ENCODE data around the gene AUP1.

Gene AUP1

DNA sequence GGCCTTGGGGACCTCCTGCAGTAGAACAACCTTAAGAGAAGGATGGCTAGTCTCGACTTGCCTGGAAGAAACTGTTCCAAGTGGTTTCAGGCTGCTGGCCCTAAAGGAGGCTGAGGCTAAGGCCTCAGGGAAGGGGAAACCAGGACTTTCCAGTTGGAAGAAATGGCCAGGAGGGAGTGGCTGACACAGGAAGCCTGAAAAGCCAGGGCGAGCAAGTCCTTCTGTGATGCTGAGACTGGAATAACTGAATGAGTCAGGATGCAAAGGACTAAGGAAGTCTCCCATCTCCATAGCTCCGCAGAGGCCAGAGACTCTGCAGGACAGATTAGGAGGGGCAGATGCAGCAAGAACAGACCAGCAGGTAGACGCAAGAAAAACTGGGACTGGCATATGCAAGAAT, 7.6 kb upstream of the AUP1 start:
- no peak for DNase-seq (ENCODE audit: low read depth in 2 of 2)

DNA sequence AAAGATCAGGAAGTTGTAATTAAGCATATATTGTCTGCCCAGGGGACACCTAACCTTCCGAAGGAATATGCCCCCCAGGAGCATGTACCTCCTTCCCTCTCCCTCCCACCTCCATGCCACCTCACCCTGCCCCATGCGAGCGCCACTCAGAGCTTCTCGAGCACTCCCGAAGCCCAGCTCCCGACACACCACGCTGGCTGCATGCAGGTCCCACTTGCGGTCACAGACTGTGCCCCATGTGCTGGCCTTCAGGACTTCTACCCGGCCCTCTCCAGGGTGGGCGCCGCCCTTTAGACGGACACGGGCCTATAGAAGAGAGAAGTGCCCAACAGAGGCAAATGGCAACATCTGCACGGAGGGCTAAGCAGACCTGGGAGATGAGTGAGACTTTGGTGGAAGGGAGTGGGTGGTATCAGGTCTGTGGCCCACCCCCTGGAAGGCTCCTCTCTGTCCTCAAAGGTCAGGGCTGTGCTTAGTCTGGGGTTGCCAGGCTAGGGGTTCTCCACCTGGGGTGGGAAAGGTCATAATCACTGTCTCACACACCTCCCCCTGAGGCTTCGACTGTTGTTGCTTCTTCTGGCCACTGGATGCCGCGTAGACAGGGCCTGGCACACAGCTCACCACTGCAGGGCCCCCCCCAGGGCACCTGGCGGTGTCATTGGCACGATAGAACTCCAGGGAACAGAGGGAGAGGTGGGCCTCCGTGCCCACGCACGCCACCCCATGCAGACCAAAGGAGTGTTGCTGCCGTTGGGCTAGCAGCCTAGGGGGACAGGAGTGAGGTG, 6.9 kb upstream of the AUP1 start:
- DNase-seq (ENCODE audit: low read depth in 2 of 2) = no peak

DNA sequence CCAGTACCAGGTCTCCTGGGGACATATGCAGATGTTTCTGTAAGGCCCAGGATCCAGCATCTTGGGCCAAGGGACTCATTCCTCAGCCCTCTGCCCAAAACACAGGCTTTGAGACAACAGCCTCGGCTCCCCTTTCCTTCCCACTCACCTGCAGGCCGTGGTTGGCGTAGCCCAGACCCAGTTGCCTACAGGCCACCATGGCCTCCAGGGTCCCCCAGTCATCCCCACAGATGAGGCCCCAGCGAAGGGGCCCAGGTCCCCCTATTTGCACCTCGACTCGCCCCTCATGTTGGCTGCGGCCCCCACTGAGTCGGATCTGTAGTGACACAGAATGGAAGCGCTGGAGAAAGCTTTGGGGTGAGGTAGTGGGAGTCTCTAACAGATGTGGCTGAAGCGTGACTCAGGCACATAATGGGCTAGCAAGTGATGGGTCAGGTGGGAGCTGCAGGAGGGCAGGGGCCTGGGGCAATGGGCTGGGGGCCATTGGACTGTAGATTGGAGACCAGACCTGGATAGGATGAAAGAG, 6.0 kb upstream of the AUP1 start:
- DNase-seq (ENCODE audit: low read depth in 2 of 2) = no peak

DNA sequence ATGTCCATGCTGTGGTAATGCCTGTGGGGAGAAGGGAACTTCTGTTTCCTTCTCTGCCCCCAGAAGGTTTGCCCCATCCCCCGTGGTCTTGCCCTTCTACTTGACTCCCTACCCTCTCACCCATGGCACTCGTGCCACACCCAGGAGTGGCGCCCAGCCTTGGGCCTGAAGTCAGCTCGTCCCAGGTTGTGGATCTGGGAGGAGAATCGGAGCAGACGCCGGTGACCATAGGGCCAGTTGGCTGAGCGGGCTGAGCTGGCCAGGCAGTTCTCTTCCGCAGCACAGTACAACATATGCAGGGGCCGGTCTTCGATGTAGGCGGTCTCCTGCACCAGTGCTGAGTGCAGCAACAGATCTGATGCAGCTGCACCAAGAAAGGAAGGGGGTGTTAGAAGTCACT, 4.9 kb upstream of the AUP1 start:
- no peak for DNase-seq (ENCODE audit: low read depth in 2 of 2)

DNA sequence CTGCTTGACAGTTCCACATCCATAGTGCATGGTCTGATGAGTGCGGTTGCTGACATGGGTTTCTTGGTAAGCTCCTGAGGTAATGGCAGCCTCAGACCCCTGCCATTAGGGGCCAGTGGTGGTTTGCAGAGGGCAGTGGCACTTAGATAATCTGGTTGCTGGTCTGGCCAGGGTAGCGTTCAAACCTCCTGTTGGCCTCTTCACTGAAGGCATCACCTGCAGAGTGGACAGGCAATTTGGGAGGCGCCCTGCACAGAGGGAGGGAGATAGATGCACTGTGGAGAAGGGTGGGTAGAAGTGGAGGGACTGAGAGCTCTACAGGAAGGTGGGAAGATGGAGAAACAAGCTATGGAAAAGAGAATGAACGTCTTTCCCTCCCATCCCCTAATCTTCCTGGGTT, 4.0 kb upstream of the AUP1 start:
- no peak for DNase-seq (ENCODE audit: low read depth in 2 of 2)

DNA sequence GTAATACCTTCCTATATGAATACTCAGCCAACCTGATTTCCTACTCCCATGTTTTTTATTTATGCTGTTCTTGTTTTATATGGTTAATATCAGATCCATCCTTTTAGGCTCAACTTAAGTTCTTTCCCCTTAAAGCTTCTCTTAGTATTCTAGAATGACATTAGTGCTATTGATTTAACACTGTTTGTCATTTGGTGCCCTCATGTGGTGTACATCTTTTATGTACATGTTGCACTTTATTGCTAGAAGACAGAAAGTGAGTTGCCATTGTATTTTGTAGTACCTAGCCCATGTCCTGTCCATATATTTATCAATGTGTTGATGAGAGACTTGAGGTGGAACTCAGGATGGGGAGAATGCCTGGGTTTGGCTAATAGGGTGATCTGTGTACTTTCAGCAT, 2.7 kb upstream of the AUP1 start:
- no peak for DNase-seq (ENCODE audit: low read depth in 2 of 2)

DNA sequence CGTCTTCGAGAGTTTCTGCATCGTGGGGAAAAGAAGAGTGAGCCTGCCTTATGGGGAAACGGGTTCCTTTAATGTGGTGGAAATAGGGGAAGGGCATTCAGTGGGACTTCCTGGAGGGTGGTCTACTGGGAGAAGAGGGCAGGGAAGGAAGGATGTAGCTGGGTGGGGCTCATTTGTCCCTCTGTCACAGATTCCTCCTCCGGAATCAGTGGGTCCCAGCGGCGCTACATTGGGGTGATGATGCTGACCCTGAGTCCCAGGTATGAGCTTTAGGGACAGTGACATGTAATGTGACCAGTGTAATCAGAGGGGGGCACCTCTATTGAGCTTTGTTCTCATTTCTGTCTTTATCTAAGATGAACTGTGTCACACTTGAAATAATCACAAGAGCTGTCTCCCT, 2.2 kb upstream of the AUP1 start:
- DNase-seq (ENCODE audit: low read depth in 2 of 2) = no peak

DNA sequence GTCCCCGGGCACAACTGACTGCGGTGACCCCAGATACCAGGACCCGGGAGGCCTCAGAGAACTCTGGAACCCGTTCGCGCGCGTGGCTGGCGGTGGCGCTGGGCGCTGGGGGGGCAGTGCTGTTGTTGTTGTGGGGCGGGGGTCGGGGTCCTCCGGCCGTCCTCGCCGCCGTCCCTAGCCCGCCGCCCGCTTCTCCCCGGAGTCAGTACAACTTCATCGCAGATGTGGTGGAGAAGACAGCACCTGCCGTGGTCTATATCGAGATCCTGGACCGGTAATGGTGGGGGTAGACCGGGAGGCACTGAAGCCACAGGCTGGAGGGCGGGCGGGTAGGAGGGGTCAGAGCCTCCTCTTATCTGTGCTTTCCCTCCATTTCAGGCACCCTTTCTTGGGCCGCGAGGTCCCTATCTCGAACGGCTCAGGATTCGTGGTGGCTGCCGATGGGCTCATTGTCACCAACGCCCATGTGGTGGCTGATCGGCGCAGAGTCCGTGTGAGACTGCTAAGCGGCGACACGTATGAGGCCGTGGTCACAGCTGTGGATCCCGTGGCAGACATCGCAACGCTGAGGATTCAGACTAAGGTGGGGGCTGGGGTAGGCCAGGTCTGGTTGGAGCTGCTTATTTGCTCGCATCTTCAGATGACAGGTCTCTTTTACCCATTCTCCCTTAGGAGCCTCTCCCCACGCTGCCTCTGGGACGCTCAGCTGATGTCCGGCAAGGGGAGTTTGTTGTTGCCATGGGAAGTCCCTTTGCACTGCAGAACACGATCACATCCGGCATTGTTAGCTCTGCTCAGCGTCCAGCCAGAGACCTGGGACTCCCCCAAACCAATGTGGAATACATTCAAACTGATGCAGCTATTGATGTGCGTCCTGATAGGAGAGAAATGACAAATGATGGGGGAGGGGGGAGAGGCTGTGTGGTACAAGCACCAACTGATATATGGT, 1.0 kb upstream of the AUP1 start:
- DNase-seq (ENCODE audit: low read depth in 2 of 2) = peak in 1 of 2 donors; percentile 22

DNA sequence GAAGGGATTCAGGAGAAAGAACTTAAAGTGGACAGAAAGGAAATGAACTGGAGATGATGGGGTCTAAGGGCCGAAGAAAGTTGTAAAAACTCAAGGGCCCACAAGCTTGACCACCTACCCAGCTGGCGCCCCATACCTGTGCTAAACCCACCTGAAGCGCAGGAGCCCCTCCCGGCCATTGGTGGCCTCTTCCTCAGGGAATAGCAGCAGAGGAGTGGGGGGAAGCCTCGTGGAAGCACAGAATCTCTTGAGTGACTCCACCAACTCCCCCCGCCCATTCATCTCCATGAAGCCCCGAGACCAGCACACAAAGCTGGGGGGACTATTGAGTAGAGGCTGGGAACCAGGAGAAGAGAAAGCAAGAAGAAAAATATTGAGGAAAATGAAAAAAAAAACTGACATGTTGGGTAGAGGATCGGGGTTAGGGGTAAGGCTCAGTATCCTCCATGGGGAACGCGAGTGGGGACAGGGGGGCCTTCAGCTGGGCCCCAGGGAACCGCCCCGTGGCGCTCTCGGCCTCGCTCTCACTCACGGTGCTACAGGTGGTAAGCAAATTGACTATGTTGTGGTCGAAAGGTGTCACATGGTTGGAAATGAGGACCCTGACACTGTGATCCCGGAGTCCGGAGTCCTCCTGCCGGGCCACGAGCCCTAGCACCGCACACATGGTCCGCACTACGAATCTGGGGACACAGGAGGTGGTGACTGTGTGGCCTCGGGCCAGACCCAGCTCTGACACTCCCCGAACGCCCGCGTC, 728 bp downstream of the AUP1 start:
- DNase-seq (ENCODE audit: low read depth in 2 of 2) = no peak

DNA sequence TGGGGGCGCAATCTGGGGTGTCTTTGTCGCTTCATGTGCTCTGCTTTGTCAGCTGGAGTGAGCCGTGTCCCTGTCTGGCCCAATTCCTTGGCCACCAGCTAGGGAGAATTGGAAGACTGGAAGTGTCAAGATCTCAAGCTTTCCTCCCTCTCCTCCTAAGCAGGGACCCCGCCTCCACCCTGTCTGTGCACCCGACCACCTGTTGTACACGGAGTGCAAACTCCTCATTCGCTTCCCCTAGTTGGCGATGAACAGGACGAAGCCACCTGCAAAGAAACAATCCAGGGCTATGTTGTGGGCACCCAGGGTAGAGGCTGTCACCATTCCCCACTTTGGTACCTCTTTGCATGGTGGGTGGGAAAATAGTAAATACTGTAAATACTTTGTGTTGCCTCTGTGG, 1.8 kb downstream of the AUP1 start:
- no peak for DNase-seq (ENCODE audit: low read depth in 2 of 2)

DNA sequence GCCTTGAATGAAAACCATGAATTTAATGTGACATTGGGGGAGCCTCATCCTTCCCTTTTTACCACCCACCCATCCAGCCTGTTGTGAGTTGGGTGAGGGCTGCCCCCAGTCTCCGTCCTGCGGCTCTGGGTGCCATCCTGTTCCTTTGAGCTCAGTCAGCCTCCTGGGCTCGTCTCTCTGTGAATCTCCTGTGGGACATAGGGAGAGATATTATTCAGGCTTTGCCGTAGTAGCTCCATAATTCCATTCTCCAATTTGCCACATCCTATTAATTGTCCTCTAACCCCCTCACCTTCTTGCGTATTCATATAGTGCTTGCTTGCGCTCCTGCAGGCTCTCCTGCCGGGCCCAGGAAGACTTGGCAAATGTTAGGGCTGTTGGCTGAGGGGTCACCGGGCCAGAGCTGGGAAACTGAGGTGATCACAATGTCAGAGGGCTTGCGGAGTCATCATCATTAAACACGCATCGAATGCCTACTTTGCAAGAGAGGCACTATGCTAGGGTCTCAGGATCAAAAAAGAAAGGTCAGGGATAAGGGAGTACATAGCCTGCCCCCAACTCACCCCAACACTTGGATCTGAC, 2.8 kb downstream of the AUP1 start:
- no peak for DNase-seq (ENCODE audit: low read depth in 2 of 2)

DNA sequence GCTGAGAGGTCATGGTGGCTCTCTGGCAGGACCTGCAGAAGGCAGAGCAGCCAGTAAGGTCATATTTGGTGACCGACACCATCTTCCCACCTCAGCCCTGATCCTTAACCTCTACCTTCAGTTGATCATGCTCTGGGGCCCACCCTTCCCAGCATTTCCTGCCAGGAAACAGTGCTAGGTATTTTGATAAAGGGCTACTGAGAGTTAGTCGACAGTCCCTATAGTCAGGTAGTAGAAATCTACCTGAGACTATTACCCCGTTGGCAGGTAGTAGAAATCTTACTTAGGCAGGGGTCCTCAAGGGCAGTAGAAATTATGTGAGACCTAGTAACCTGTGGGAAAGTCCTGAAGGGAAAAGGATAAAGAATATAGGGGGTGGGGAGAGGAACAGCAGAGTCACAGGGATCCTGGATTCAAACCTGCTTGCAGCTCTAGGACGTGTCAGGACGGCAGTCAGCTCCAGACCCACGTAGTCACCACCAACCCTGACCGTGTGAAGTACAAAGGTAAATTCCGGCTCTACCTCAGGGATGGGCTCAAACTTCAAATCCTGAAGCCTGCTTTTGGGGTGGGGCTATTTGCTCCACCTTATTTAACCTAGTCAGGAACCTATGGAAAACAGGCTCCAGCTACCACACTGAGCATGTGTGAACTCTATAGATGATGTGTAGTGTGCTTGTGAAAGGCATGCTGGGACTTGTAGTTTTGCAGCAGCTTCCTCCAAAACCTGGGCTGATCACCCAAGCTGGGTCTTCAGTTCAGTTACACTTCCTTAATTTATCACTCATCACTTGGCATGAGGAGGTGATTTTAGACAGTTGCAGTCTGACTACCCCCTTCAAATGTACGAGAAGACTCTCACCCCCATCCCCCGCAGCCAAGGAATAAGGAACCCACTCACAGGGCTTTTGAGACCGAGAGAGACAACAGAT, 3.5 kb downstream of the AUP1 start, which contains the start of gene DQX1:
Gene DQX1 (minus strand): TSS at position 515 of the 932 bp plus-strand sequence. CDS start 502 bp downstream, at position 13.
- DNase-seq (ENCODE audit: low read depth in 2 of 2) = no peak

DNA sequence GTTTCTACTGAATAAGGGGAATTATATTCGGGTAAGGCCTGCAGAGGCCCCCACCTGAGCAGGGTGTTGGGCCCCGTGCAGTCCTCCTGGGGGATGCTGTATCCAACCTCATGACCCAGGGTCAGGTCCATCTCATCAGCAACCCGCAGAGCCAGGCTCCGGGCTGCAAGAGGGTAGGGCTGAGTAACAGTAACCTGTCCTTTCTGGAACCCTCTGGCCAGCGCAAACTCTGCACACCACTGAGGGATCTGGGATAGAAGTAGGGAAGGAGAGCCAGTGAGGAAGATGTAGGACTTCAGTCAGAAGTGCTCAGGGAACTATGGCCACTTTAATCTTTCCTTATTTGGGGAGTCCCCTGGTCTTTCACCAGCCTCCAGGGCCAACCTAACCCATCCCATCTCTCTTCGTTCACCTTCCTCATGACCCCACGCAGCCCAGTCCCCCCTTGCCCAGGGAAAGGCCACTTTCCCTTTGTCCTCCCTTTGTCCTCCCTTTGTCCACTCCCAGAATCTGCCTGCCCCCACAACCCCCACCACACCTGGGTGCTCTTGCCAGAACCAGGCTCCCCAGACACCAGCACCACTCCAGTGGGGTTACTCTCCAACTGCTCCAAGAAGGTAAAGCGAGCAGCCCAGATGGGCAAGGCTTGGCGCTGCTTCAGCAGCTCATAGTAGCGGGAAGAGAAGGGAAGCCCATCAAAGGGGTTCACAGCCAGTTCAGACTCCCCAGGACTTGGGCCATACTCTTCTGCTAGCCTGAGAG, 4.4 kb downstream of the AUP1 start:
- DNase-seq (ENCODE audit: low read depth in 2 of 2) = no peak

DNA sequence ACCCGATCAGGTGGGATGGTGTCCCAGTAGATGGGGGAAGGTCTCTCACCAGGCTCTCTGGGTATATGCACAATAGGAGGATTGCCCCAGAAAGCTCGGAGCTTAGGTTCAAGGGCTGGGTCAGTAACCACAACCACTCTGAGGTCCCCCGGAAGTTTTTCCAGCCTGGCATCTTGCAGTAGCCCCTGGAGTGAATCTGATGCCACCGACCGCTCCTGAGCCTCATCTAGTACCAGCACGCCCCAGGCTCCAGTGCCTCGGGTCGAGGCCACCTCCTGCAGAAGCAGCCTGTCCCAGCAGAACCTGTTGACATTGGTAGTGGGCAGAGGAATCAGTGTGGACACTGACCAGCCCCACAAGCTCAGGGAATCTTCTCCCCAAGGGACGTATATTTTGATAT, 5.5 kb downstream of the AUP1 start:
- DNase-seq (ENCODE audit: low read depth in 2 of 2) = no peak

DNA sequence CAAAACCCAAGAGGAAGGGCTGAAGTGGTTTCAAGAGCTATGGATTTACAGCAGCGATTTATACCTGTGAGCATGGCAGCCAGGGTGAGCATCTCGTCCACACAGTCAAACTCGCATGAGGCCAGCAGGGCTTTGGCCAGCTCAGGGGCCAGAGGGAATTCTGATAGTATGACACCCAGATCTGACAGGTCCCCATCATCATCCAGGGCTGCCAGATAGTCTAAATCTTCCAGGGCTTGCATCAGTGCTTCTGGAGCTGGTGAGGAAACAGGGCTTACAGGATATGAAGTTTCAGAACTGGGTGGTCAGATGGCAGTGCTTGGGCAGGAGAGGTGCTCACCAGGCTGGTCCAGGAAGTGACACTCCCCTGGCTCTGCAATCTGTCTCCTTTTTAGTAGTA, 7.0 kb downstream of the AUP1 start:
- DNase-seq (ENCODE audit: low read depth in 2 of 2) = no peak

DNA sequence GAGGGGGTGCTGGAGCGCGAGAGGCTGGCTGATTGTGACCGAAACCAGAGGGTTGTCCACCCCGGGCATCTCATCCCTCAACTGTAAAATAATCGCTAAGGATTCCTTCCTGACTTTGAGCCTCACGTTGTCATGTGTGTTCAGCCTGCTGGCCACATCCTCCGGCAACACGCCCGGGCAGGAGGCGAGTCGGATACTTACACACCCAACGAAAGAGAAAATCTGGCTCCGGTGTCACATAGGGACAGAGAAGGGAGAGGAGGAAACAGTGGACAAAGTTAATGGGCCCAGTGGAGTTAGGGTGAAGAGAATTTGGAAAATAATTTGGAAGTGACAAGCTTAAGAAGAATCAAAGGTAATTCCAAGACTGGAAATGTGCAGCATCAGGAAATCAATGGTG, 12.9 kb downstream of the AUP1 start:
- DNase-seq (ENCODE audit: low read depth in 2 of 2) = no peak

DNA sequence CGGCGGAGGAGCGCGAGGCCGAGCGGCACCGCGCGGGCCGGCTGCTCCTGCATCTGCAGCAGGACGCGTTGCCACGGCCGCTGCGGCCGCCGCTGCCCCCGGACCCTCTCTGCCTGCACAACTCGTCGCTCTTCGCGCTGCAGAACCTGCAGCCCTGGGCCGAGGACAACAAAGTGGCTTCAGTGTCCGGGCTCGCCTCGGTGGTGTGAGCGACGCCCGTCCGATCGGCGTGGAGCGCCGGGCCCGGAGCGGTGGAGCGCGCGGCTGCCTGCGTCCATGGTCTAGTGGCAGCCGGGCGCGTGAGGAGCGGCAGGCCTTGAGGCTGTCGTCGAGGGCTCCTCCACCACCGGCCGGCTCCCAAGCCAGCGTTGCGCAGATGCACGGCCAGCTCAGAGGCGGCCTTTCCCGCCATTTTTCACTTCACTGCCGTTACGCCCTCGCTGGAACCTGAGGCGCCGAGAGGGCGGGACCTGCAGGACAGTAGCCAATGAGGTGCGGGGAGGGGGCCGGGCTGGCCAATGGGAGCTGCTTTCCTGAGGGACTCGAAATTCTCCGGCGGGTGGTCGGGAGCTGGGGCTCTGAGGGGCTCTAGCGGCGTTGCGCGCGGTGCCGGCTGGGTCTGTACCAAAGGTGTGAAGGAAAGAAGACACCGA, 13.4 kb downstream of the AUP1 start:
- peak; percentile 71 to 75 for DNase-seq (ENCODE audit: low read depth in 2 of 2)

DNA sequence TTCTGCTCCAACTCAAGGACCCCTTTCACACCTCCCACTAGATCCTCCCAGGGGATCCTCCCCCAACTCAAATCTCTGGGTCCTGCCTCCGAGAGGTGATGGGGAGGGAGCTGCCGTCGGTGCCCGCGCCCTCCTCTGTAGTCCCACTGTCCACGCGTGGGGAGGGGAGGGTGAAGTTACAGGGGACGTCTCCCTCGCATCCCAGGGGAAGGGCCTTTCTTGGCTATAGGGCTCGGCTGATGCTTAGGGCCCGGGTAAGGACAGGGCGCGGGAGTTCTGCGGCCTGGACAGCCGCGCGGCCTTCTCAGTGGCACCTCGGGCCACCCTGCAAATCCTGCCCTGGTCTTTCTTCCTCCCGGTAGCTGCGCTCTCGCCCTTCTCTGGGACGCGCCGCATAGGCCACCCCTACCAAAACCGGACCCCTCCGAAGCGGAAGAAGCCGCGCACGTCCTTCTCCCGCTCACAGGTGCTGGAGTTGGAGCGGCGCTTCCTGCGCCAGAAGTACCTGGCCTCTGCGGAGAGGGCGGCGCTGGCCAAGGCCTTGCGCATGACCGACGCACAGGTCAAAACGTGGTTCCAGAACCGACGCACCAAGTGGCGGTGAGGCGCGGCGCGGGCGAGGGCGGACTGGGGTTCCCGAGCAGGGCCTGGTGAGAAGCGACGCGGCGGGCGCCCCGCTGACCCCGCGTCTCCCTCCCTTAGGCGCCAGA, 14.1 kb downstream of the AUP1 start:
- no peak for DNase-seq (ENCODE audit: low read depth in 2 of 2)

All from stimulated activated CD4-positive, alpha-beta T cell treated with anti-CD3 and anti-CD28 coated beads, Interleukin-1b, Interleukin-23, amount 100 ng/mL, for 4 hours (primary cell).